ENCODE data around the gene CLIC4.

DNA sequence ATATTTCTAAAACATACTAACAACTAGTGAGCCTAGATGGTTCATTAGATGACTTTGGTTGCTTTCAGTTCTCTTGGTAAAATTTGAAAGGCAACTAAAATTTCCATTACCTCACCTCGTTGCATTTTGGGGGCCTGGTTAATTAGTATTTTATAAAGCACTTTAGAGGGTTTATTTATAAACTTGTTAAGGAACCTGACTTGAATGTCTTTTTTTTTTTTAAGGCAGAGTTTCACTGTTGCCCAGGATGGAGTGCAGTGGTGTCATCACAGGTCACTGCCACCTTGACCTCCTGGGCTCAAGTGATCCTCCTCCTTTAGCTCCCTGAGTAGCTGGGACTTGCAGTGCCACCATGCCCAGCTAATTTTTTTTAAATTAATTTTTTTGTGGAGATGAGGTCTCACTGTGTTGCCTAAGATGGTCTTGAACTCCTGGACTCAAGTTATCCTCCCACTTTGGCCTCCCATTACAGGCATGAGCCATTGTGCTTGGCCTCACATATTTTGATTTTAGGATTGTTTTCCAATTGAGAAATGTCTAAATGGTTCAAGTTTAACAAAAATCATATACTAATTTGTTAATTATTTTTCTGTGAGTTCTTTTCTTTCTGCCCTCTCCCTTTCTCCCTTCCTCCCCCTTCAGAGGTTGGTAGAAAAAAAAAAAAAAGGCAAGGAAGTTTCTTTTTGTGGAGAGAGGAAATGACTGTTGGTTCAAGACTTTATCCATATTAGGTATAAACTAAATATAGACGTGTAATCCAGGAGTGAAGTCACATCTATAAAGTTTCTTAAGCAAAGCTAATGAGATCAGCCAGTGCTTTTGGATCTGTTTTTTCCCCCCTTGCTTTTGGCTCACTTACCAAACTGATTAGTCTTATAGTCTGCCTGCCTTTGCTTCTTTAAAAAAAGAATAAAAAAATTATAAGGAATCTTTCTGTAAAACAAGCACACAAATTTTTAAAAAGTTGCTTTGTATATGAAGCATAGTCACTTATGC is 24.7 kb downstream of the CLIC4 start:
- TF ChIP-seq, protein P1, sequence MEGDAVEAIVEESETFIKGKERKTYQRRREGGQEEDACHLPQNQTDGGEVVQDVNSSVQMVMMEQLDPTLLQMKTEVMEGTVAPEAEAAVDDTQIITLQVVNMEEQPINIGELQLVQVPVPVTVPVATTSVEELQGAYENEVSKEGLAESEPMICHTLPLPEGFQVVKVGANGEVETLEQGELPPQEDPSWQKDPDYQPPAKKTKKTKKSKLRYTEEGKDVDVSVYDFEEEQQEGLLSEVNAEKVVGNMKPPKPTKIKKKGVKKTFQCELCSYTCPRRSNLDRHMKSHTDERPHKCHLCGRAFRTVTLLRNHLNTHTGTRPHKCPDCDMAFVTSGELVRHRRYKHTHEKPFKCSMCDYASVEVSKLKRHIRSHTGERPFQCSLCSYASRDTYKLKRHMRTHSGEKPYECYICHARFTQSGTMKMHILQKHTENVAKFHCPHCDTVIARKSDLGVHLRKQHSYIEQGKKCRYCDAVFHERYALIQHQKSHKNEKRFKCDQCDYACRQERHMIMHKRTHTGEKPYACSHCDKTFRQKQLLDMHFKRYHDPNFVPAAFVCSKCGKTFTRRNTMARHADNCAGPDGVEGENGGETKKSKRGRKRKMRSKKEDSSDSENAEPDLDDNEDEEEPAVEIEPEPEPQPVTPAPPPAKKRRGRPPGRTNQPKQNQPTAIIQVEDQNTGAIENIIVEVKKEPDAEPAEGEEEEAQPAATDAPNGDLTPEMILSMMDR (conservative IDR thresholded peaks at IDR 0.05) = no peak
- no peak for TF ChIP-seq EZH2 (IDR thresholded peaks at IDR 0.05; ENCODE audit: low read depth)
